Esophagus squamous epithelium (tissue), 4 donors: ENCODE results near the gene CDON.

Experiments
- POLR2A ChIP-seq, 4 donors: fragments of 450-650 bp; IDR thresholded peaks; one replicate each; pipeline ENCODE4 v1.6.1; 2017; ENCODE audit warnings: antibody characterized with exemption in 4 of 4, mild to moderate bottlenecking in 4 of 4, moderate library complexity in 3 of 4
- TF ChIP-seq, protein P1 (sequence below), 6 experiments: fragments of 450-650 bp in 4 of 6; fragments of 200-600 bp in 2 of 6; sonication (generic) in 2 of 6; IDR thresholded peaks; one replicate each; pipeline ENCODE4 v1.5.1; 2016 to 2019; ENCODE audit warnings: antibody characterized with exemption in 6 of 6, mild to moderate bottlenecking in 4 of 6, moderate library complexity in 4 of 6

DNA sequence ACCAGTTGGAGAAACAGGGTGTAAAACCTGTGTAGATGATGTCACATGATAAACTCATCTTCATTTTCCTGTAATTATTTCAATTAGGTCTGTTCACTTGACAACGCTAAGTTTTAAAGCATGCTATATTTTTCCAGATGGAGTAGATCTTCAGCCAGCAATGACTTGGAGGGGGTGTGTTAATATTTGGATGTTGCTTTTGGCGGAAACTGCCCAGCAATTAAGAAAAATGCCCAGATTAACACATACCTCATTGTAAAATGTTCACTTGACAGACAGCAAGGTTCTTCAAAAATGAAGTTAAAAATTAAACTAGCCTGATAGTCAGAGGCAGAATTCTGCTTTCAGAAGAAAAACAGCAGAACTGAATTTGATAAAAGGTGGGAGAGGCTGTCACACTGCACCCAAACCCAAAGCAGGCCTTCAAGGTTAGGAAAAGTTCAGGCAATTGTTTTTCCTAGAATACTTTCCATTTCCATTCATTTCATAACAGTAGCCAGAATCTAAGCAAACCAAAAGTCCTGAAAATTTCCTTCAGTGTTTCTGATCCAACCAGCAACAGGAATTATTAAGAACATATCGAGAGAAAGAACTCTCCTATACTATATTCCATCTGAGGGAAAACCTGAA, 83.8 kb downstream of the CDON start:
- TF ChIP-seq POLR2A (IDR thresholded peaks at IDR 0.05) = no peak
- TF ChIP-seq, protein P1, sequence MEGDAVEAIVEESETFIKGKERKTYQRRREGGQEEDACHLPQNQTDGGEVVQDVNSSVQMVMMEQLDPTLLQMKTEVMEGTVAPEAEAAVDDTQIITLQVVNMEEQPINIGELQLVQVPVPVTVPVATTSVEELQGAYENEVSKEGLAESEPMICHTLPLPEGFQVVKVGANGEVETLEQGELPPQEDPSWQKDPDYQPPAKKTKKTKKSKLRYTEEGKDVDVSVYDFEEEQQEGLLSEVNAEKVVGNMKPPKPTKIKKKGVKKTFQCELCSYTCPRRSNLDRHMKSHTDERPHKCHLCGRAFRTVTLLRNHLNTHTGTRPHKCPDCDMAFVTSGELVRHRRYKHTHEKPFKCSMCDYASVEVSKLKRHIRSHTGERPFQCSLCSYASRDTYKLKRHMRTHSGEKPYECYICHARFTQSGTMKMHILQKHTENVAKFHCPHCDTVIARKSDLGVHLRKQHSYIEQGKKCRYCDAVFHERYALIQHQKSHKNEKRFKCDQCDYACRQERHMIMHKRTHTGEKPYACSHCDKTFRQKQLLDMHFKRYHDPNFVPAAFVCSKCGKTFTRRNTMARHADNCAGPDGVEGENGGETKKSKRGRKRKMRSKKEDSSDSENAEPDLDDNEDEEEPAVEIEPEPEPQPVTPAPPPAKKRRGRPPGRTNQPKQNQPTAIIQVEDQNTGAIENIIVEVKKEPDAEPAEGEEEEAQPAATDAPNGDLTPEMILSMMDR (IDR thresholded peaks at IDR 0.05) = no peak
